OCI-LY7 (cell line): ENCODE data around the gene NBL1. TPM values are rescaled to one million over a fixed set of nuclear protein-coding genes. Genes with fewer than 3 reads are reported as not detected.

Source experiments
- BruUV-seq: library from RNA; stranded (reverse); fragments of 400-500 nt; replicated peaks from 2 replicates; lab custom pipeline; 2021; lab: Mats Ljungman, UMichigan
- CTCF ChIA-PET: fragments of 300-600 bp; sonication (Branson Sonifier 250); formaldehyde crosslinking; loops from one replicate; lab custom pipeline; 2022; ENCODE audit warnings: antibody characterized with exemption; ENCODE audit not compliant: unreplicated experiment; lab: Charles Lee
- POLR2A ChIA-PET: fragments of 300-600 bp; sonication (Branson Sonifier 250); formaldehyde crosslinking; loops from one replicate; lab custom pipeline; 2022; ENCODE audit warnings: antibody characterized with exemption; lab: Charles Lee
- DNase-seq: peaks from one replicate; pipeline ENCODE4 v3.0.0-alpha.2; 2015; ENCODE audit warnings: low spot score
- H2AFZ ChIP-seq: fragments of 200-600 bp; sonication (generic), shearing (Covaris generic); 2 replicates; pipeline ENCODE4 v1.6.1; 2014; ENCODE audit warnings: mild to moderate bottlenecking, antibody characterized with exemption, low read length, moderate library complexity
- H3K27ac ChIP-seq: fragments of 200-600 bp; sonication (generic); 2 replicates; pipeline ENCODE4 v1.5.1; 2014; ENCODE audit warnings: mixed run types, low read depth, mild to moderate bottlenecking, moderate library complexity, low read length, inconsistent platforms; ENCODE audit not compliant: poor library complexity, severe bottlenecking
- H3K36me3 ChIP-seq: fragments of 200-600 bp; sonication (generic); 2 replicates; pipeline ENCODE4 v1.6.1; 2014; ENCODE audit warnings: mild to moderate bottlenecking, antibody characterized with exemption, low read length, moderate library complexity, mixed read lengths; ENCODE audit not compliant: insufficient read depth
- H3K4me1 ChIP-seq: fragments of 200-600 bp; sonication (generic); 2 replicates; pipeline ENCODE4 v1.5.1; 2014; ENCODE audit warnings: mild to moderate bottlenecking, low read length; ENCODE audit not compliant: insufficient read depth, poor library complexity, severe bottlenecking
- H3K4me2 ChIP-seq: fragments of 200-600 bp; sonication (generic); 2 replicates; pipeline ENCODE4 v1.6.1; 2014; ENCODE audit warnings: mild to moderate bottlenecking, low read length
- H3K4me3 ChIP-seq: fragments of 200-600 bp; sonication (generic); 2 replicates; pipeline ENCODE4 v1.5.1; 2014; ENCODE audit warnings: mild to moderate bottlenecking, low read depth, low read length; ENCODE audit not compliant: poor library complexity, severe bottlenecking
- H3K79me2 ChIP-seq: fragments of 200-600 bp; sonication (generic); 2 replicates; pipeline ENCODE4 v1.6.1; 2016; ENCODE audit warnings: low read depth, mild to moderate bottlenecking, low read length, moderate library complexity, mixed read lengths; ENCODE audit not compliant: insufficient read depth
- H3K9me2 ChIP-seq: fragments of 200-600 bp; sonication (generic); 2 replicates; pipeline ENCODE4 v1.6.1; 2016; ENCODE audit warnings: mild to moderate bottlenecking, low read length, mixed read lengths; ENCODE audit not compliant: insufficient read depth
- H3K9me3 ChIP-seq: fragments of 200-600 bp; sonication (generic); 2 replicates; pipeline ENCODE4 v1.6.1; 2014; ENCODE audit warnings: mild to moderate bottlenecking, mixed run types, low read length, mixed read lengths
- H4K20me1 ChIP-seq: fragments of 200-600 bp; sonication (generic); 2 replicates; pipeline ENCODE4 v1.6.1; 2014; ENCODE audit warnings: mild to moderate bottlenecking, antibody characterized with exemption, low read length, moderate library complexity, mixed read lengths; ENCODE audit not compliant: insufficient read depth
- EZH2phosphoT487 ChIP-seq: fragments of 200-600 bp; sonication (generic); IDR thresholded peaks from 2 replicates; pipeline ENCODE4 v1.6.1; 2018; ENCODE audit warnings: low read depth, borderline replicate concordance, mild to moderate bottlenecking, mixed run types, antibody characterized with exemption, low read length, moderate library complexity, mixed read lengths
- intact Hi-C: fragments of 100-400 bp; cut with micrococcal nuclease; formaldehyde crosslinking; loops from one replicate; pipeline ENCODE4 v1.10.0; 2022; ENCODE audit not compliant: unreplicated experiment
- total RNA-seq, 2 experiments: library from RNA; depleted of rRNA in 1 of 2; stranded (reverse); fragments of >200 nt in 1 of 2; shearing (Covaris generic) in 1 of 2; gene quantifications; 2 replicates each; pipeline ENCODE4 v1.2.3, GENCODE V29; 2014 to 2022
- TF ChIP-seq, protein P1 (sequence below): fragments of 200-600 bp; sonication (generic); conservative IDR thresholded peaks from 2 replicates; pipeline ENCODE4 v1.5.1; 2014; ENCODE audit warnings: mild to moderate bottlenecking, antibody characterized with exemption, low read length, moderate library complexity, mixed read lengths

The NBL1 gene
- total RNA-seq, 2 experiments from 2014 or later: not detected

DNA sequence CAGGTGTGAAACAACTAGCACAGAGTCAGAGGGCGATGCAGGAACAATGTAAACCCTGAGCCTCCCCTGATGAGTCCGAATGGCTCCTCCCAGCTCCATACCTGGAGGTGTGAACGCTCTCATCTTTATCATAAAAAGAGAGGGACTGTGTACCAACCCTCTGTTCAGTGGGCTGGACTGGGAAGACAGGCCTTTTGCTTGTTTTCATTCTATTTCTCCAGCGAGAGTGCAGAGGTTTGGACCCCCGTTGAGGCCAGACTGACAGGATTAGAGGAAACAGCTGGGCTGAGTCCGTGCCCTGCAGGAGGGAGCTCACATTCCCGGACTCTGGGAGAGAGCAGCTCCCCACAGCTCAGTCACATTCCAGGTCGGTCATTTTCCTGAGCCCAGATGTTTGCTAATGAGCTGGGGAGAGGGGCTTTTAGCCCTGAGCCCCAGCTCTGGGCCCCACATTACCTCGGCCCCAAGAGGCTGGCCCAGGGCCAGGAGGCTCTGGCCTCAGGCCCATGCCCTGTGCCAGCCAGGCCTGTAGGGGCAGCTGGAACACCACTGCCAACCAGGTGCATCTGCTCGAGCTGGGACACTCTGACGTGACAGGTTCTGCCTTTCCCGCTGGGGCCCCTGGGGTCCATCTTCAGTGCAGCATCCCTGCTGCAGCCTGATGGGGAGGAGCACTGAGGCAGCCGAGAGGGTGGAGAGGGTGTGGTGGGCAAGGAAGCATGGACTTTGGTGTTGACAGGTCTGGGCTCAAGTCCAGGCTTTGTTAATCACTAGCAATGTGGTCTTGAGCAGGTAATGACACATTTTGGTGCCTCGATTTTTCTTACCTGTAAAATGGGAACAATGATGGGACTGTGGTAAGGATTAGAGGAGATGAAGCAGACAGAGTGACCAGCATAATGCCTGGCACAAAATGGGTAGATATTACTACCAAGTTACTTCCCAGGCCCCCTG is 3.5 kb upstream of the NBL1 start:
- no peaks in the 10 kb centered on the region for H3K36me3 ChIP-seq
- no peak overlapping the region for H2AFZ ChIP-seq
- no peaks in the 10 kb centered on the region for H4K20me1 ChIP-seq
- no peak overlapping the region for H3K27ac ChIP-seq
- H3K4me1 ChIP-seq: no peaks in the 10 kb centered on the region
- DNase-seq: no peak
- no peaks in the 10 kb centered on the region for H3K9me2 ChIP-seq
- TF ChIP-seq, protein P1, sequence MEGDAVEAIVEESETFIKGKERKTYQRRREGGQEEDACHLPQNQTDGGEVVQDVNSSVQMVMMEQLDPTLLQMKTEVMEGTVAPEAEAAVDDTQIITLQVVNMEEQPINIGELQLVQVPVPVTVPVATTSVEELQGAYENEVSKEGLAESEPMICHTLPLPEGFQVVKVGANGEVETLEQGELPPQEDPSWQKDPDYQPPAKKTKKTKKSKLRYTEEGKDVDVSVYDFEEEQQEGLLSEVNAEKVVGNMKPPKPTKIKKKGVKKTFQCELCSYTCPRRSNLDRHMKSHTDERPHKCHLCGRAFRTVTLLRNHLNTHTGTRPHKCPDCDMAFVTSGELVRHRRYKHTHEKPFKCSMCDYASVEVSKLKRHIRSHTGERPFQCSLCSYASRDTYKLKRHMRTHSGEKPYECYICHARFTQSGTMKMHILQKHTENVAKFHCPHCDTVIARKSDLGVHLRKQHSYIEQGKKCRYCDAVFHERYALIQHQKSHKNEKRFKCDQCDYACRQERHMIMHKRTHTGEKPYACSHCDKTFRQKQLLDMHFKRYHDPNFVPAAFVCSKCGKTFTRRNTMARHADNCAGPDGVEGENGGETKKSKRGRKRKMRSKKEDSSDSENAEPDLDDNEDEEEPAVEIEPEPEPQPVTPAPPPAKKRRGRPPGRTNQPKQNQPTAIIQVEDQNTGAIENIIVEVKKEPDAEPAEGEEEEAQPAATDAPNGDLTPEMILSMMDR: no peak
- TF ChIP-seq EZH2phosphoT487: no peak
- ChIA-PET CTCF (no interaction called here), POLR2A (no interaction called here)
- no peaks in the 10 kb centered on the region for H3K9me3 ChIP-seq
- no peak overlapping the region for H3K4me2 ChIP-seq
- no peaks in the 10 kb centered on the region for H3K79me2 ChIP-seq
- no TSS peak for BruUV-seq
- no peak overlapping the region for H3K4me3 ChIP-seq
- intact Hi-C loops: no loop called here

DNA sequence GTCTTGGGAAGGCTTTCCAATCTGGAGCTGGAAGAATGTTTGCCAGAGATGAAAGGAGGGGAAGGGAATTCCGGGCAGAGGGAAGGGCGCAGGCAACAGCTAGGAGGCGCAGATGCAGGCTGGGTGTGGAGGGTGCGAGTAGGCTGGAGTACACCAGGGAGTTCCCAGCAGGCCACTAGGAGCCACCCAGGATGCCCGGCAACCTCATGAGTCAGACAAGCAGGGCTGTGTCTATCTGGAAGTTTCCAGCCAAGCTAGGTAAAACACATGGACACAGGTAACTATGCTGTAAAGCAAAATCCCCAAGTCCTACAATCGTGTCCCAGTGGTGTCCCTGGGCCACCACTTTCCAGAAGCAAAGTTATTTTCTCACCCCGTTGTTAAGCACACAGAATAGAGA is 990 bp upstream of the NBL1 start:
- BruUV-seq: no TSS peak
- no peak for TF ChIP-seq EZH2phosphoT487
- TF ChIP-seq, protein P1: no peak
- no peak overlapping the region for H2AFZ ChIP-seq
- no peaks in the 10 kb centered on the region for H3K9me3 ChIP-seq
- H3K36me3 ChIP-seq: no peaks in the 10 kb centered on the region
- intact Hi-C loops: no loop called here
- no peaks in the 10 kb centered on the region for H3K79me2 ChIP-seq
- ChIA-PET POLR2A (no interaction called here), CTCF (no interaction called here)
- DNase-seq: no peak
- no peaks in the 10 kb centered on the region for H3K9me2 ChIP-seq
- no peak overlapping the region for H3K27ac ChIP-seq
- H3K4me2 ChIP-seq: no peak overlapping the region
- H3K4me1 ChIP-seq: no peaks in the 10 kb centered on the region
- H4K20me1 ChIP-seq: no peaks in the 10 kb centered on the region
- no peak overlapping the region for H3K4me3 ChIP-seq

DNA sequence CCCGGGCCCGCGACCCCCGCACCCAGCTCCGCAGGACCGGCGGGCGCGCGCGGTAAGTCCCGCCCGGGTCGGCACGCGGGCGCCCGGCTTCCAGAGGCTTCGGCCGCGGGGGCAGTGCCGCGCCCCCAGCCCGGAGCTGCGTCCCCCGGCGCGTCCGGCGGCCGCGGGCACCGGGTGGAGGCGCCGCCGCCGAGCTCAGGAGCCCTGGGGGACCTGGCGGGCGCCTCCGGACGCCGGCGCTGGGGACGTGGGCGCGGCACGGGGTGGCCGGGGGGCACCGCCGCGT is 227 bp downstream of the NBL1 start:
- no TSS peak for BruUV-seq
- POLR2A ChIA-PET: no interaction called here
- Histone ChIP-seq H3K36me3 (no peaks in the 10 kb centered on the region), H3K79me2 (no peaks in the 10 kb centered on the region), H3K9me2 (no peaks in the 10 kb centered on the region), H2AFZ (no peak overlapping the region), H3K4me2 (peak overlapping the region; percentile 44; the same call in 1 of the 2 replicates), H4K20me1 (no peaks in the 10 kb centered on the region), H3K27ac (no peak overlapping the region), H3K4me3 (no peak overlapping the region), H3K4me1 (no peaks in the 10 kb centered on the region), H3K9me3 (no peaks in the 10 kb centered on the region)
- no peak for TF ChIP-seq EZH2phosphoT487
- TF ChIP-seq, protein P1: no peak
- intact Hi-C loops: no loop called here
- no peak for DNase-seq
- CTCF ChIA-PET: no interaction called here
